H9 (cell line): ENCODE results near the gene SERPINA6. TPM values are rescaled to one million over a fixed set of nuclear protein-coding genes. Genes with fewer than 3 reads are reported as not detected.

Experiments used
- DNase-seq: peaks from one replicate; pipeline ENCODE4 v3.0.0-alpha.2; 2017
- H2AFZ ChIP-seq: one replicate; pipeline ENCODE4 v1.6.1; 2013; ENCODE audit warnings: mild to moderate bottlenecking, low read length, control low read depth, moderate library complexity
- H2AK5ac ChIP-seq: 2 replicates; pipeline ENCODE4 v1.6.1; 2013; ENCODE audit warnings: low read length, control low read depth, mixed read lengths; ENCODE audit not compliant: insufficient read length
- H2BK120ac ChIP-seq: one replicate; pipeline ENCODE4 v1.6.1; 2013; ENCODE audit warnings: low read depth, mild to moderate bottlenecking, low read length, control low read depth, inconsistent platforms; ENCODE audit not compliant: poor library complexity, severe bottlenecking
- H2BK12ac ChIP-seq: 2 replicates; pipeline ENCODE4 v1.6.1; 2013; ENCODE audit warnings: low read length, control low read depth, mixed read lengths, low read depth; ENCODE audit not compliant: insufficient read length
- H2BK15ac ChIP-seq: 2 replicates; pipeline ENCODE4 v1.6.1; 2013; ENCODE audit warnings: low read depth, low read length, control low read depth
- H2BK20ac ChIP-seq: one replicate; pipeline ENCODE4 v1.6.1; 2013; ENCODE audit warnings: low read depth, mild to moderate bottlenecking, low read length, control low read depth, inconsistent platforms; ENCODE audit not compliant: poor library complexity, severe bottlenecking
- H2BK5ac ChIP-seq: 2 replicates; pipeline ENCODE4 v1.6.1; 2013; ENCODE audit warnings: low read length, control low read depth, mixed read lengths; ENCODE audit not compliant: insufficient read length
- H3K14ac ChIP-seq: 2 replicates; pipeline ENCODE4 v1.6.1; 2013; ENCODE audit warnings: low read length, control low read depth; ENCODE audit not compliant: insufficient read depth
- H3K18ac ChIP-seq: 2 replicates; pipeline ENCODE4 v1.6.1; 2013; ENCODE audit warnings: low read depth, mild to moderate bottlenecking, mixed read lengths, low read length, control low read depth; ENCODE audit not compliant: insufficient read length
- H3K23ac ChIP-seq: 2 replicates; pipeline ENCODE4 v1.6.1; 2013; ENCODE audit warnings: low read length, control low read depth, mixed read lengths, low read depth; ENCODE audit not compliant: insufficient read length
- H3K23me2 ChIP-seq: 2 replicates; pipeline ENCODE4 v1.6.1; 2013; ENCODE audit warnings: low read depth, mild to moderate bottlenecking, mixed read lengths, low read length, control low read depth; ENCODE audit not compliant: insufficient read length, poor library complexity, severe bottlenecking
- H3K27ac ChIP-seq: 2 replicates; pipeline ENCODE4 v1.5.1; 2013; ENCODE audit warnings: low read length, control low read depth, mixed read lengths, low read depth; ENCODE audit not compliant: insufficient read length
- H3K27me3 ChIP-seq: 2 replicates; pipeline ENCODE4 v1.6.1; 2013; ENCODE audit warnings: low read length, control low read depth, inconsistent platforms; ENCODE audit not compliant: insufficient read depth
- H3K4ac ChIP-seq: 2 replicates; pipeline ENCODE4 v1.6.1; 2013; ENCODE audit warnings: low read depth, mild to moderate bottlenecking, control low read depth, inconsistent platforms, low read length, moderate library complexity
- H3K4me1 ChIP-seq: 2 replicates; pipeline ENCODE4 v1.6.1; 2013; ENCODE audit warnings: low read length, control low read depth, inconsistent platforms; ENCODE audit not compliant: insufficient read depth
- H3K4me2 ChIP-seq: 2 replicates; pipeline ENCODE4 v1.6.1; 2013; ENCODE audit warnings: low read length, control low read depth, mixed read lengths; ENCODE audit not compliant: insufficient read length, insufficient read depth
- H3K56ac ChIP-seq: 2 replicates; pipeline ENCODE4 v1.6.1; 2013; ENCODE audit warnings: low read depth, mild to moderate bottlenecking, mixed read lengths, low read length, control low read depth; ENCODE audit not compliant: insufficient read length
- H3K79me1 ChIP-seq: 2 replicates; pipeline ENCODE4 v1.6.1; 2013; ENCODE audit warnings: low read depth, mild to moderate bottlenecking, moderate library complexity, low read length, control low read depth, inconsistent platforms; ENCODE audit not compliant: insufficient read depth, poor library complexity, severe bottlenecking
- H3K79me2 ChIP-seq: 2 replicates; pipeline ENCODE4 v1.6.1; 2013; ENCODE audit warnings: low read length, control low read depth, inconsistent platforms; ENCODE audit not compliant: insufficient read depth
- H3K9ac ChIP-seq: 2 replicates; pipeline ENCODE4 v1.6.1; 2013; ENCODE audit warnings: low read length, control low read depth, mixed read lengths; ENCODE audit not compliant: insufficient read length; ENCODE audit errors: extremely low read depth
- H3K9me3 ChIP-seq: one replicate; pipeline ENCODE4 v1.6.1; 2013; ENCODE audit warnings: low read depth, low read length, inconsistent platforms; ENCODE audit not compliant: control insufficient read depth
- H3T11ph ChIP-seq: one replicate; pipeline ENCODE4 v1.6.1; 2013; ENCODE audit warnings: mild to moderate bottlenecking, low read length, control low read depth, inconsistent platforms
- H4K20me1 ChIP-seq: one replicate; pipeline ENCODE4 v1.6.1; 2013; ENCODE audit not compliant: control insufficient read depth, insufficient read length, insufficient read depth
- H4K5ac ChIP-seq: 2 replicates; pipeline ENCODE4 v1.6.1; 2013; ENCODE audit warnings: low read depth, mild to moderate bottlenecking, mixed read lengths, low read length, control low read depth; ENCODE audit not compliant: insufficient read length
- H4K8ac ChIP-seq: replicated peaks from 2 replicates; pipeline ENCODE4 v1.6.1; 2013; ENCODE audit warnings: low read length, control low read depth, mixed read lengths, low read depth; ENCODE audit not compliant: insufficient read length
- H4K91ac ChIP-seq: 2 replicates; pipeline ENCODE4 v1.6.1; 2013; ENCODE audit warnings: low read depth, mild to moderate bottlenecking, moderate library complexity, mixed read lengths, low read length, control low read depth; ENCODE audit not compliant: insufficient read length
- H3K27ac Mint-ChIP-seq, 3 experiments: 2 replicates in 2 of 3; 3 replicates in 1 of 3; pipeline ENCODE4 v1.8.0; 2020 to 2021; ENCODE audit warnings: mixed read lengths in 3 of 3, mild to moderate bottlenecking in 1 of 3, moderate library complexity in 1 of 3
- H3K27me3 Mint-ChIP-seq: 2 replicates; pipeline ENCODE4 v1.8.0; 2021; ENCODE audit warnings: low read depth, mild to moderate bottlenecking, moderate library complexity, mixed read lengths
- H3K36me3 Mint-ChIP-seq, 3 experiments: 2 replicates in 2 of 3; 3 replicates in 1 of 3; pipeline ENCODE4 v1.8.0; 2020 to 2021; ENCODE audit warnings: low read depth in 3 of 3, mixed read lengths in 3 of 3; ENCODE audit not compliant: insufficient read depth in 1 of 3
- H3K4me1 Mint-ChIP-seq, 2 experiments: 2 replicates each; pipeline ENCODE4 v1.8.0; 2020; ENCODE audit warnings: mixed read lengths in 2 of 2
- H3K4me3 Mint-ChIP-seq, 2 experiments: 2 replicates in 1 of 2; 3 replicates in 1 of 2; pipeline ENCODE4 v1.8.0; 2020 to 2021; ENCODE audit warnings: mild to moderate bottlenecking in 2 of 2, mixed read lengths in 2 of 2, moderate library complexity in 1 of 2
- H3K9me3 Mint-ChIP-seq, 2 experiments: 2 replicates in 1 of 2; 3 replicates in 1 of 2; pipeline ENCODE4 v1.8.0; 2020; ENCODE audit warnings: mild to moderate bottlenecking in 2 of 2, mixed read lengths in 2 of 2, moderate library complexity in 1 of 2
- WGBS: extraction: QIAGEN DNeasy Blood & Tissue Kit; methylation state at CpG from one replicate; pipeline ENCODE4 v1.1.7; 2013; ENCODE audit warnings: missing lambda C conversion rate, low lambda C conversion rate, mixed read lengths; ENCODE audit not compliant: insufficient read length; ENCODE audit errors: extremely low coverage; 5-methylcytosine and 5-hydroxymethylcytosine counted together
- total RNA-seq: library from RNA; stranded (reverse); gene quantifications from 2 replicates; pipeline ENCODE4 v1.2.1, GENCODE V29; 2021
- TF ChIP-seq, protein P1 (sequence below): fragments of 200-600 bp; sonication (generic); conservative IDR thresholded peaks from 3 replicates; pipeline ENCODE4 v1.8.0; 2021; ENCODE audit warnings: antibody characterized with exemption, mild to moderate bottlenecking

The SERPINA6 gene
- total RNA-seq, 1 experiment from 2014 or later, result not detected

DNA sequence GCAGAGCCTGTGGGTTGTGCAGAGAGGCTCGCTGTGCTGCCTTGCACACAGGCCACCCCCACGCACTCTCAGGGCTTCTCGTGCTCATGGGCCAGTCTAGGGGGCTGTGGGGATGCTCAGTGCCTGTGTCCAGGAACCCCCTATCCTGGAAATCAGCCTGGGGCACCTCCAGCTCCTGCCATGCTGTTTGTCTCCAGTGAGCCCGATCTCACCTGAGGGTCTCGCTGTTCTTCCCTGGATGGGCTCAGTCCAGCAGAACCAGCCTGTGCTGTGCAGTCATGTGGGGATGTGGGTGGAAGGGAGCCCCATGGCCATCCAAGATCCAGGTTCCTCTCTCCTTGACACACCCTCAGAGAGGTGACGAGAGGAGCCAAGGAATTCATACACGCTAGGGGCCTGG lies 38.5 kb upstream of the SERPINA6 start:
- Histone ChIP-seq H4K91ac (no peak overlapping the region), H4K8ac (no peak overlapping the region), H3K14ac (no peak overlapping the region), H2BK12ac (no peak overlapping the region), H3K23me2 (no peaks in the 10 kb centered on the region), H3K4me2 (no peak overlapping the region), H2BK5ac (no peak overlapping the region), H2BK15ac (no peak overlapping the region), H2BK20ac (no peak overlapping the region), H3K27me3 (no peaks in the 10 kb centered on the region), H2BK120ac (no peak overlapping the region), H3K79me2 (no peaks in the 10 kb centered on the region), H2AFZ (no peak overlapping the region), H4K5ac (no peak overlapping the region), H3K18ac (no peak overlapping the region), H3K9ac (no peak overlapping the region), H3K27ac (no peak overlapping the region), H3T11ph (no peak overlapping the region), H3K4ac (no peak overlapping the region), H2AK5ac (no peak overlapping the region), H3K79me1 (no peaks in the 10 kb centered on the region), H4K20me1 (no peaks in the 10 kb centered on the region), H3K9me3 (no peaks in the 10 kb centered on the region), H3K23ac (no peak overlapping the region), H3K4me1 (no peaks in the 10 kb centered on the region), H3K56ac (no peak overlapping the region)
- no CpG with 5 or more reads among the region's 7 CpGs for WGBS
- no peak for DNase-seq
- no peak overlapping the region for H3K4me3 Mint-ChIP-seq
- H3K36me3 Mint-ChIP-seq, result no peaks in the 10 kb centered on the region
- H3K27me3 Mint-ChIP-seq, result no peaks in the 10 kb centered on the region; the same call in 1 of the 2 replicates
- H3K27ac Mint-ChIP-seq, result no peak overlapping the region
- H3K4me1 Mint-ChIP-seq, result peaks cover 10 to 11% of the 10 kb centered on the region in 2 experiments
- no peaks in the 10 kb centered on the region; a peak in 2 of 5 replicates for H3K9me3 Mint-ChIP-seq
- TF ChIP-seq, protein P1, sequence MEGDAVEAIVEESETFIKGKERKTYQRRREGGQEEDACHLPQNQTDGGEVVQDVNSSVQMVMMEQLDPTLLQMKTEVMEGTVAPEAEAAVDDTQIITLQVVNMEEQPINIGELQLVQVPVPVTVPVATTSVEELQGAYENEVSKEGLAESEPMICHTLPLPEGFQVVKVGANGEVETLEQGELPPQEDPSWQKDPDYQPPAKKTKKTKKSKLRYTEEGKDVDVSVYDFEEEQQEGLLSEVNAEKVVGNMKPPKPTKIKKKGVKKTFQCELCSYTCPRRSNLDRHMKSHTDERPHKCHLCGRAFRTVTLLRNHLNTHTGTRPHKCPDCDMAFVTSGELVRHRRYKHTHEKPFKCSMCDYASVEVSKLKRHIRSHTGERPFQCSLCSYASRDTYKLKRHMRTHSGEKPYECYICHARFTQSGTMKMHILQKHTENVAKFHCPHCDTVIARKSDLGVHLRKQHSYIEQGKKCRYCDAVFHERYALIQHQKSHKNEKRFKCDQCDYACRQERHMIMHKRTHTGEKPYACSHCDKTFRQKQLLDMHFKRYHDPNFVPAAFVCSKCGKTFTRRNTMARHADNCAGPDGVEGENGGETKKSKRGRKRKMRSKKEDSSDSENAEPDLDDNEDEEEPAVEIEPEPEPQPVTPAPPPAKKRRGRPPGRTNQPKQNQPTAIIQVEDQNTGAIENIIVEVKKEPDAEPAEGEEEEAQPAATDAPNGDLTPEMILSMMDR, result no peak
